Panc1 (cell line): ENCODE data around the gene COG7.
"Not testable (repeated sequence)": the region's sequence is repeated elsewhere in the genome, so short reads cannot be mapped to it uniquely, and the experiment has no call there.

Experiments
- CTCF ChIP-seq: fragments of 450-650 bp; IDR thresholded peaks from 2 replicates; pipeline ENCODE4 v1.5.1; 2017; ENCODE audit warnings: mild to moderate bottlenecking
- POLR2AphosphoS5 ChIP-seq: IDR thresholded peaks from 2 replicates; pipeline ENCODE4 v1.6.1; 2012; ENCODE audit warnings: mild to moderate bottlenecking, low read depth, low read length, moderate library complexity
- REST ChIP-seq, 2 experiments: IDR thresholded peaks; 2 replicates each; pipeline ENCODE4 v1.6.1; 2011 to 2012; ENCODE audit warnings: low read depth in 2 of 2, control low read depth in 1 of 2, low read length in 1 of 2, mild to moderate bottlenecking in 1 of 2, moderate library complexity in 1 of 2; ENCODE audit not compliant: insufficient read depth in 1 of 2
- SIN3A ChIP-seq: IDR thresholded peaks from 2 replicates; pipeline ENCODE4 v1.6.1; 2012; ENCODE audit warnings: low read depth, mild to moderate bottlenecking, low read length, moderate library complexity, borderline replicate concordance; ENCODE audit not compliant: insufficient read depth

- not testable (repeated sequence) for TF ChIP-seq CTCF; SIN3A; REST (IDR thresholded peaks at IDR 0.05; ENCODE audit: insufficient read depth in 1 of 2, low read depth in 2 of 2, low read length in 1 of 2); POLR2AphosphoS5
Observed at GRCh38 chr16:23483492-23483891, 30.5 kb upstream of the COG7 start.
